Trophoblast cell (in vitro differentiated cells and primary cell): ENCODE measurements around the gene HMGN2. TPM values are rescaled to one million over a fixed set of nuclear protein-coding genes. Genes with fewer than 3 reads are reported as not detected.

Experiments used
- DNase-seq, 2 donors: peaks; one replicate each; pipeline ENCODE4 v3.0.0-alpha.2; 2016
- H2AFZ ChIP-seq: 2 replicates; pipeline ENCODE4 v1.6.1; 2013; ENCODE audit warnings: low read length, moderate library complexity, mild to moderate bottlenecking; ENCODE audit not compliant: insufficient read depth, poor library complexity
- H2AK5ac ChIP-seq: 2 replicates; pipeline ENCODE4 v1.6.1; 2013; ENCODE audit warnings: mild to moderate bottlenecking, low read length
- H2BK120ac ChIP-seq: 2 replicates; pipeline ENCODE4 v1.6.1; 2013; ENCODE audit warnings: low read length, mild to moderate bottlenecking, moderate library complexity; ENCODE audit not compliant: insufficient read depth, poor library complexity
- H2BK12ac ChIP-seq: 2 replicates; pipeline ENCODE4 v1.6.1; 2013; ENCODE audit warnings: mild to moderate bottlenecking, low read length, moderate library complexity
- H2BK5ac ChIP-seq: 2 replicates; pipeline ENCODE4 v1.6.1; 2013; ENCODE audit warnings: low read length, low read depth, moderate library complexity, mild to moderate bottlenecking; ENCODE audit not compliant: poor library complexity
- H3K14ac ChIP-seq: 2 replicates; pipeline ENCODE4 v1.6.1; 2013; ENCODE audit warnings: mild to moderate bottlenecking, low read length
- H3K18ac ChIP-seq: 2 replicates; pipeline ENCODE4 v1.6.1; 2013; ENCODE audit warnings: mild to moderate bottlenecking, low read length
- H3K23ac ChIP-seq: 2 replicates; pipeline ENCODE4 v1.6.1; 2013; ENCODE audit warnings: low read length
- H3K27ac ChIP-seq: 2 replicates; pipeline ENCODE4 v1.5.1; 2013; ENCODE audit warnings: low read depth, mild to moderate bottlenecking, inconsistent platforms, low read length, moderate library complexity
- H3K27me3 ChIP-seq: 2 replicates; pipeline ENCODE4 v1.6.1; 2013; ENCODE audit warnings: inconsistent platforms, mild to moderate bottlenecking, low read length, moderate library complexity; ENCODE audit not compliant: insufficient read depth
- H3K36me3 ChIP-seq, 2 experiments: 1 replicate in 1 of 2; 2 replicates in 1 of 2; pipeline ENCODE4 v1.6.1; 2013; ENCODE audit warnings: low read length in 2 of 2, mild to moderate bottlenecking in 2 of 2, moderate library complexity in 1 of 2; ENCODE audit not compliant: insufficient read depth in 2 of 2, control insufficient read depth in 1 of 2
- H3K4ac ChIP-seq: 2 replicates; pipeline ENCODE4 v1.6.1; 2013; ENCODE audit warnings: low read depth, mild to moderate bottlenecking, low read length, moderate library complexity
- H3K4me1 ChIP-seq, 2 experiments: 1 replicate in 1 of 2; 2 replicates in 1 of 2; pipeline ENCODE4 v1.6.1; 2013; ENCODE audit warnings: low read length in 2 of 2, mild to moderate bottlenecking in 2 of 2, moderate library complexity in 1 of 2; ENCODE audit not compliant: insufficient read depth in 2 of 2, control insufficient read depth in 1 of 2
- H3K4me2 ChIP-seq: 2 replicates; pipeline ENCODE4 v1.6.1; 2013; ENCODE audit warnings: inconsistent platforms, mild to moderate bottlenecking, low read length, moderate library complexity
- H3K4me3 ChIP-seq: 2 replicates; pipeline ENCODE4 v1.5.1; 2013; ENCODE audit warnings: mild to moderate bottlenecking, low read depth, low read length, inconsistent platforms
- H3K79me1 ChIP-seq: one replicate; pipeline ENCODE4 v1.6.1; 2013; ENCODE audit warnings: low read length
- H3K79me2 ChIP-seq: 2 replicates; pipeline ENCODE4 v1.6.1; 2013; ENCODE audit warnings: low read length, mild to moderate bottlenecking; ENCODE audit not compliant: control insufficient read depth, insufficient read depth, poor library complexity
- H3K9ac ChIP-seq: 2 replicates; pipeline ENCODE4 v1.6.1; 2013; ENCODE audit warnings: mild to moderate bottlenecking, low read length
- H3K9me3 ChIP-seq: 2 replicates; pipeline ENCODE4 v1.6.1; 2013; ENCODE audit warnings: low read depth, mild to moderate bottlenecking, control low read depth, inconsistent platforms, low read length; ENCODE audit not compliant: insufficient read depth
- H4K12ac ChIP-seq: 2 replicates; pipeline ENCODE4 v1.6.1; 2013; ENCODE audit warnings: low read depth, mild to moderate bottlenecking, low read length, moderate library complexity
- H4K8ac ChIP-seq: 2 replicates; pipeline ENCODE4 v1.6.1; 2013; ENCODE audit warnings: low read depth, mild to moderate bottlenecking, low read length, moderate library complexity
- H4K91ac ChIP-seq: one replicate; pipeline ENCODE4 v1.6.1; 2013; ENCODE audit warnings: low read depth, mild to moderate bottlenecking, low read length, moderate library complexity
- WGBS: extraction: QIAGEN DNeasy Blood & Tissue Kit; methylation state at CpG from one replicate; pipeline ENCODE4 v1.1.7; 2013; ENCODE audit warnings: missing lambda C conversion rate; ENCODE audit not compliant: insufficient read length, insufficient coverage; ENCODE audit errors: extremely low coverage; 5-methylcytosine and 5-hydroxymethylcytosine counted together
- polyA plus RNA-seq: library from polyadenylated mRNA; stranded (reverse); fragments of 200-250 nt; gene quantifications from 2 replicates; pipeline ENCODE4 v1.2.3, GENCODE V29; 2013

HMGN2 gene
- polyA plus RNA-seq = 468 and 486 TPM in 2 replicates

DNA sequence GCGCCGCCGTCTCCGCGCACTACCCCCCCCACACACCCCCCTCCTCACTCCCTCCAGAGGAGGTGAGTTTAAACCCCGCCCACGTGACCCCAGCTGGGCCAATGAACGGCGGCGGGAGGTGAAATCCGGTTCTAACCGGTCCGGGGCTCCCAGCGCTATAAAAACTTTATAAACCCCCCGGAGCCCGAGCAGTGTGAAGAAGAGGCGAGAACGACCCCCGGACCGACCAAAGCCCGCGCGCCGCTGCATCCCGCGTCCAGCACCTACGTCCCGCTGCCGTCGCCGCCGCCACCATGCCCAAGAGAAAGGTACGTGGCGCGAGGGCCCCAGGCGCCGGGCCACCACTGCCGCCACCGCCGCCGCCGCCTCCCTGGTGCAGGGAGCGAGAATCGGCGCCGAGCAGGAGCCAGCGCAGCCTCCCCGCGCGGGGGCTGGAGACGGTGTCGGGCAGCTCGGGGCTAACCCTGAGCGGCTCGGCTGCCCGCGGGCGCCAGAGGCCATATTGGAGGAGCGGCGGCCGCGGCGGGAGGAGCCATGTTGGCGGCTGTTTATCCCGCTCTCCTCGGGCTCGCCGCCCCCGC, at the start of gene HMGN2:
Gene HMGN2 (plus strand): TSS at position 121 of the 581 bp plus-strand sequence. CDS start 173 bp downstream, at position 294.
- peak within 1 kb of the TSS; percentile 96 for H2AFZ ChIP-seq
- peak; percentile 37 to 74 for DNase-seq
- H3K14ac ChIP-seq = peak within 1 kb of the TSS; percentile 100
- no peak within 1 kb of the TSS for H2BK12ac ChIP-seq
- H4K12ac ChIP-seq = peak within 1 kb of the TSS; percentile 99
- H3K4me3 ChIP-seq = peak within 1 kb of the TSS; percentile 99
- peak within 1 kb of the TSS; percentile 100 for H2BK120ac ChIP-seq
- H3K4ac ChIP-seq = peak within 1 kb of the TSS; percentile 100
- peaks cover 5 to 10% of the 10 kb centered on the region in 2 experiments for H3K4me1 ChIP-seq
- peak within 1 kb of the TSS; percentile 94 for H3K4me2 ChIP-seq
- H3K79me2 ChIP-seq = peaks cover 5% of the 10 kb centered on the region
- peak within 1 kb of the TSS; percentile 100 for H4K91ac ChIP-seq
- H2AK5ac ChIP-seq = peak within 1 kb of the TSS; percentile 99
- peak within 1 kb of the TSS; percentile 100 for H3K27ac ChIP-seq
- H3K9ac ChIP-seq = peak within 1 kb of the TSS; percentile 99
- H3K79me1 ChIP-seq = peaks cover 7% of the 10 kb centered on the region
- H3K36me3 ChIP-seq = peaks cover 16 to 40% of the 10 kb centered on the region in 2 experiments
- H3K18ac ChIP-seq = peak within 1 kb of the TSS; percentile 100
- H4K8ac ChIP-seq = peak within 1 kb of the TSS; percentile 100
- no peaks in the 10 kb centered on the region for H3K9me3 ChIP-seq
- peak within 1 kb of the TSS; percentile 99 for H2BK5ac ChIP-seq
- WGBS = no CpG with 5 or more reads among the region's 69 CpGs
- no peak within 1 kb of the TSS for H3K23ac ChIP-seq
- H3K27me3 ChIP-seq = no peaks in the 10 kb centered on the region

GRCh38 chr1:26429721-26430120, 42.5 kb upstream of the HMGN2 start:
- H3K36me3 ChIP-seq = peaks cover 18 to 32% of the 10 kb centered on the region in 2 experiments
- no peak overlapping the region for H3K23ac ChIP-seq
- no peak overlapping the region for H4K12ac ChIP-seq
- H3K4me2 ChIP-seq = no peak overlapping the region
- no peak overlapping the region for H2BK120ac ChIP-seq
- no peaks in the 10 kb centered on the region for H3K9me3 ChIP-seq
- WGBS = no CpG with 5 or more reads among the region's 2 CpGs
- H3K4me1 ChIP-seq = no peaks in the 10 kb centered on the region
- DNase-seq = no peak
- no peaks in the 10 kb centered on the region for H3K79me1 ChIP-seq
- H2BK12ac ChIP-seq = no peak overlapping the region
- no peak overlapping the region for H4K91ac ChIP-seq
- no peak overlapping the region for H3K4me3 ChIP-seq
- no peak overlapping the region for H3K27ac ChIP-seq
- no peak overlapping the region for H3K18ac ChIP-seq
- no peak overlapping the region for H2BK5ac ChIP-seq
- no peaks in the 10 kb centered on the region for H3K27me3 ChIP-seq
- no peak overlapping the region for H2AK5ac ChIP-seq
- no peak overlapping the region for H2AFZ ChIP-seq
- no peak overlapping the region for H4K8ac ChIP-seq
- no peak overlapping the region for H3K14ac ChIP-seq
- H3K4ac ChIP-seq = no peak overlapping the region
- H3K9ac ChIP-seq = no peak overlapping the region
- peaks cover 2% of the 10 kb centered on the region for H3K79me2 ChIP-seq

DNA sequence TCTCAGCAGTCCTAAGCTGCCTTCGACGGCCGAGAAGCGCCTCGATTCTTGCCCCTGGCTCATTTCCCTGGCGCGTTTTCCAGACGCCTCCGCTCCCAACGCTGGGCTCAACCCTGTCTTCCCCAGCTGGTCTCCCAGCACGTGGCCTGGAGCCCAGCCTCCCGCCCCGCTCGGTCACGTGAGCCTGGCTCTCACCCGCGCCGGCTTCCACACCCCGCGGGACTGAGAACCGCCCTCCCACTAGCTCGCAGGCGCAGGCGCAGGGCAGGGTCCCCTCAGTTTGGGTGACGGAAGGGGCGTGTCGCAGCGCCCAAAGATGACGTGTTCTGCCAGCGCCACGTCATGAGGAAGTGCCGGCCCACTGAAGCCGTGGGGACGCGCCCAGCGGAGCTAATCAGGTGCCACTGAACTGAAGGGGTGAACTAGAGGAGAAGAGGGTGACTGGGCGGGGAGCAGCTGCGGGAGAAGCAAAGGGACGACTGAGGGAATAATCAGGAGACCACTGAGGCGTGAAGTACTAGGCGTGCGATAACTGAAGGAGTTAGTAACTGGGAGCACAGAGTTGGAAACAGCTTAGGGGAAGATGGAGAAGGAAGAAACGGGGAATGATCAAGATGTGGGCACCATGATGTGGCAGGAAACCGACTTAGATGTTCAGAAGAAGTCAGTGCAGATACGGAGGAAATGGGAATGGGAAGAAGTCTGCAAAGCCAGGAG, 40.1 kb upstream of the HMGN2 start, which contains the start of gene DHDDS:
Gene DHDDS (plus strand): TSS at position 343 of the 717 bp plus-strand sequence. CDS start 625 bp downstream, outside the sequence.
- Histone ChIP-seq H2AK5ac (no peak within 1 kb of the TSS), H4K8ac (peak within 1 kb of the TSS; percentile 83), H3K4me1 (no peaks in the 10 kb centered on the region), H4K12ac (peak within 1 kb of the TSS; percentile 50), H2BK12ac (no peak within 1 kb of the TSS), H2BK120ac (peak within 1 kb of the TSS; percentile 57), H2AFZ (peak within 1 kb of the TSS; percentile 51), H3K4me3 (peak within 1 kb of the TSS; percentile 83), H3K4ac (no peak within 1 kb of the TSS), H3K79me1 (no peaks in the 10 kb centered on the region), H3K27ac (peak within 1 kb of the TSS; percentile 84), H3K9me3 (no peaks in the 10 kb centered on the region), H3K9ac (peak within 1 kb of the TSS; percentile 82), H3K18ac (peak within 1 kb of the TSS; percentile 55), H3K27me3 (no peaks in the 10 kb centered on the region), H3K23ac (no peak within 1 kb of the TSS), H4K91ac (peak within 1 kb of the TSS; percentile 36), H3K79me2 (peaks cover 2% of the 10 kb centered on the region), H3K4me2 (peak within 1 kb of the TSS; percentile 93), H3K36me3 (peaks cover 18 to 22% of the 10 kb centered on the region in 2 experiments), H3K14ac (peak within 1 kb of the TSS; percentile 25), H2BK5ac (peak within 1 kb of the TSS; percentile 45)
- no CpG with 5 or more reads among the region's 45 CpGs for WGBS
- peak; percentile 99 for DNase-seq

DNA sequence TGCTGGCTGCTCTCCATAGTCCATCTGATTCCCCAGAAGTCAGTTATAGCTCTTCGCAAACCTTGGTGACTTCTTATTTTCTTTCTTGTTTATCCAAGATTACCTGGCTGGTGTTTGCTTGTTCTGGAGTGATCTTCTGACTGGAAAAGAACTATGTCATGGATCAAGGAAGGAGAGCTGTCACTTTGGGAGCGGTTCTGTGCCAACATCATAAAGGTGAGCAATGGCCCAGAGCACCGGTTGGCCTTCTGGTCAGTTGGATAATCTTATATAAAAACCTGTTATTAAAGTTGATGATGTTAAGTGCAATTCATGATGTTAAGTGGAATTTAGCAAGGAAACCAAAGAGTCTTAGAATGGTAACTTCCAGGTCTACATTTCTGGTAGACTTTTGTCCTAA, 39.4 kb upstream of the HMGN2 start:
- H3K36me3 ChIP-seq = peaks cover 15 to 17% of the 10 kb centered on the region in 2 experiments
- no peaks in the 10 kb centered on the region for H3K4me1 ChIP-seq
- H3K14ac ChIP-seq = no peak overlapping the region
- H3K27ac ChIP-seq = no peak overlapping the region
- H3K9ac ChIP-seq = peak overlapping the region; percentile 82
- no peak overlapping the region for H2AFZ ChIP-seq
- no peak overlapping the region for H3K4me3 ChIP-seq
- H2AK5ac ChIP-seq = no peak overlapping the region
- H2BK12ac ChIP-seq = no peak overlapping the region
- H3K4ac ChIP-seq = no peak overlapping the region
- H3K18ac ChIP-seq = no peak overlapping the region
- DNase-seq = no peak
- peak overlapping the region; percentile 25 for H4K12ac ChIP-seq
- no CpG with 5 or more reads among the region's 3 CpGs for WGBS
- H4K91ac ChIP-seq = peak overlapping the region; percentile 9
- H3K23ac ChIP-seq = no peak overlapping the region
- H4K8ac ChIP-seq = peak overlapping the region; percentile 83
- no peaks in the 10 kb centered on the region for H3K9me3 ChIP-seq
- H2BK5ac ChIP-seq = no peak overlapping the region
- H3K4me2 ChIP-seq = peak overlapping the region; percentile 93
- no peaks in the 10 kb centered on the region for H3K79me1 ChIP-seq
- H3K27me3 ChIP-seq = no peaks in the 10 kb centered on the region
- peaks cover 2% of the 10 kb centered on the region for H3K79me2 ChIP-seq
- H2BK120ac ChIP-seq = no peak overlapping the region
